BLaER1 (cell line): ENCODE data around the gene VWA2.

ENCODE experiments used
- H3K27ac ChIP-seq: shearing (Covaris generic); formaldehyde crosslinking; 2 replicates; pipeline ENCODE4 v1.8.1; 2022
- H3K27me3 ChIP-seq: shearing (Covaris generic); formaldehyde crosslinking; 2 replicates; pipeline ENCODE4 v1.8.1; 2022
- H3K36me3 ChIP-seq: shearing (Covaris generic); formaldehyde crosslinking; 2 replicates; pipeline ENCODE4 v1.8.1; 2022
- H3K4me1 ChIP-seq: shearing (Covaris generic); formaldehyde crosslinking; 2 replicates; pipeline ENCODE4 v1.8.1; 2022
- H3K4me2 ChIP-seq: shearing (Covaris generic); formaldehyde crosslinking; 2 replicates; pipeline ENCODE4 v1.8.1; 2022
- H3K4me3 ChIP-seq: shearing (Covaris generic); formaldehyde crosslinking; 2 replicates; pipeline ENCODE4 v1.8.1; 2022
- H3K9ac ChIP-seq: shearing (Covaris generic); formaldehyde crosslinking; 2 replicates; pipeline ENCODE4 v1.8.1; 2022
- H3K9me3 ChIP-seq: shearing (Covaris generic); formaldehyde crosslinking; 2 replicates; pipeline ENCODE4 v1.8.1; 2022
- H4K20me1 ChIP-seq: shearing (Covaris generic); formaldehyde crosslinking; 2 replicates; pipeline ENCODE4 v1.8.1; 2022
- Cebpa-rat ChIP-seq: shearing (Covaris generic); IDR thresholded peaks from 2 replicates; pipeline ENCODE4 v1.8.1; 2022

The VWA2 gene

GRCh38 chr10:114311023-114311422 lies 72.0 kb downstream of the VWA2 start:
- Histone ChIP-seq H3K9ac (no peak overlapping the region), H3K4me3 (no peak overlapping the region), H3K27ac (no peak overlapping the region), H3K27me3 (no peaks in the 10 kb centered on the region), H4K20me1 (no peaks in the 10 kb centered on the region), H3K9me3 (no peaks in the 10 kb centered on the region), H3K4me1 (peaks cover 20% of the 10 kb centered on the region), H3K36me3 (no peaks in the 10 kb centered on the region), H3K4me2 (no peak overlapping the region)
- no peak for TF ChIP-seq Cebpa-rat

- TF ChIP-seq Cebpa-rat, result no peak
- no peak overlapping the region for H3K27ac ChIP-seq
Measured at GRCh38 chr10:114311496-114312209, 72.6 kb downstream of the VWA2 start.

GRCh38 chr10:114313139-114313538 lies 74.1 kb downstream of the VWA2 start:
- Histone ChIP-seq H3K4me3 (no peak overlapping the region), H4K20me1 (no peaks in the 10 kb centered on the region), H3K27me3 (no peaks in the 10 kb centered on the region), H3K9ac (no peak overlapping the region), H3K9me3 (no peaks in the 10 kb centered on the region), H3K4me1 (peaks cover under 1% of the 10 kb centered on the region; the same call in 1 of the 2 replicates), H3K27ac (no peak overlapping the region), H3K4me2 (no peak overlapping the region), H3K36me3 (no peaks in the 10 kb centered on the region)
- no peak for TF ChIP-seq Cebpa-rat

More at GRCh38 chr10:114311496-114312209, 72.6 kb downstream of the VWA2 start:
- no peak overlapping the region for H3K9ac ChIP-seq
- H3K27me3 ChIP-seq, result no peaks in the 10 kb centered on the region
- no peak overlapping the region for H3K4me3 ChIP-seq
- H4K20me1 ChIP-seq, result no peaks in the 10 kb centered on the region
- H3K4me2 ChIP-seq, result no peak overlapping the region
- peaks cover 15% of the 10 kb centered on the region for H3K4me1 ChIP-seq
- no peaks in the 10 kb centered on the region for H3K9me3 ChIP-seq
- H3K36me3 ChIP-seq, result no peaks in the 10 kb centered on the region

GRCh38 chr10:114313866-114314265 lies 74.8 kb downstream of the VWA2 start:
- H3K27me3 ChIP-seq, result no peaks in the 10 kb centered on the region
- H3K36me3 ChIP-seq, result no peaks in the 10 kb centered on the region
- H3K4me1 ChIP-seq, result no peaks in the 10 kb centered on the region
- no peak overlapping the region for H3K4me2 ChIP-seq
- TF ChIP-seq Cebpa-rat, result no peak
- no peak overlapping the region for H3K4me3 ChIP-seq
- no peak overlapping the region for H3K27ac ChIP-seq
- no peaks in the 10 kb centered on the region for H3K9me3 ChIP-seq
- no peaks in the 10 kb centered on the region for H4K20me1 ChIP-seq
- no peak overlapping the region for H3K9ac ChIP-seq

GRCh38 chr10:114315566-114316420 lies 76.7 kb downstream of the VWA2 start:
- no peaks in the 10 kb centered on the region for H3K4me1 ChIP-seq
- H4K20me1 ChIP-seq, result no peaks in the 10 kb centered on the region
- H3K9me3 ChIP-seq, result no peaks in the 10 kb centered on the region
- no peaks in the 10 kb centered on the region for H3K36me3 ChIP-seq
- no peak for TF ChIP-seq Cebpa-rat
- H3K4me2 ChIP-seq, result no peak overlapping the region
- H3K9ac ChIP-seq, result no peak overlapping the region
- no peaks in the 10 kb centered on the region for H3K27me3 ChIP-seq
- H3K27ac ChIP-seq, result no peak overlapping the region
- H3K4me3 ChIP-seq, result no peak overlapping the region

GRCh38 chr10:114316744-114317143 lies 77.7 kb downstream of the VWA2 start:
- Histone ChIP-seq H3K27me3 (no peaks in the 10 kb centered on the region), H4K20me1 (no peaks in the 10 kb centered on the region), H3K9ac (no peak overlapping the region), H3K36me3 (no peaks in the 10 kb centered on the region), H3K27ac (no peak overlapping the region), H3K4me1 (no peaks in the 10 kb centered on the region), H3K9me3 (no peaks in the 10 kb centered on the region), H3K4me2 (no peak overlapping the region), H3K4me3 (no peak overlapping the region)
- no peak for TF ChIP-seq Cebpa-rat

GRCh38 chr10:114319406-114320248 lies 80.6 kb downstream of the VWA2 start:
- Histone ChIP-seq H4K20me1 (no peaks in the 10 kb centered on the region), H3K4me1 (no peaks in the 10 kb centered on the region), H3K9ac (no peak overlapping the region), H3K9me3 (no peaks in the 10 kb centered on the region), H3K27ac (no peak overlapping the region), H3K4me2 (no peak overlapping the region), H3K4me3 (no peak overlapping the region), H3K27me3 (no peaks in the 10 kb centered on the region), H3K36me3 (no peaks in the 10 kb centered on the region)
- TF ChIP-seq Cebpa-rat, result no peak

GRCh38 chr10:114320249-114321116 lies 81.4 kb downstream of the VWA2 start:
- H3K4me1 ChIP-seq, result no peaks in the 10 kb centered on the region
- no peak overlapping the region for H3K4me3 ChIP-seq
- no peak overlapping the region for H3K9ac ChIP-seq
- H3K4me2 ChIP-seq, result no peak overlapping the region
- no peaks in the 10 kb centered on the region for H3K27me3 ChIP-seq
- TF ChIP-seq Cebpa-rat, result no peak
- no peak overlapping the region for H3K27ac ChIP-seq
- H3K36me3 ChIP-seq, result no peaks in the 10 kb centered on the region
- H4K20me1 ChIP-seq, result no peaks in the 10 kb centered on the region
- H3K9me3 ChIP-seq, result no peaks in the 10 kb centered on the region

GRCh38 chr10:114322344-114322743 lies 83.3 kb downstream of the VWA2 start:
- no peaks in the 10 kb centered on the region for H3K36me3 ChIP-seq
- no peak overlapping the region for H3K4me2 ChIP-seq
- TF ChIP-seq Cebpa-rat, result no peak
- H3K4me1 ChIP-seq, result peaks cover 10% of the 10 kb centered on the region
- no peak overlapping the region for H3K9ac ChIP-seq
- H3K4me3 ChIP-seq, result no peak overlapping the region
- no peaks in the 10 kb centered on the region for H3K27me3 ChIP-seq
- H3K9me3 ChIP-seq, result no peaks in the 10 kb centered on the region
- H4K20me1 ChIP-seq, result no peaks in the 10 kb centered on the region
- H3K27ac ChIP-seq, result no peak overlapping the region
